Measurements from ENCODE around the gene TYMS.
A peak's percentile ranks its signal among the peaks of the same experiment; 100 is the strongest.

The TYMS gene

DNA sequence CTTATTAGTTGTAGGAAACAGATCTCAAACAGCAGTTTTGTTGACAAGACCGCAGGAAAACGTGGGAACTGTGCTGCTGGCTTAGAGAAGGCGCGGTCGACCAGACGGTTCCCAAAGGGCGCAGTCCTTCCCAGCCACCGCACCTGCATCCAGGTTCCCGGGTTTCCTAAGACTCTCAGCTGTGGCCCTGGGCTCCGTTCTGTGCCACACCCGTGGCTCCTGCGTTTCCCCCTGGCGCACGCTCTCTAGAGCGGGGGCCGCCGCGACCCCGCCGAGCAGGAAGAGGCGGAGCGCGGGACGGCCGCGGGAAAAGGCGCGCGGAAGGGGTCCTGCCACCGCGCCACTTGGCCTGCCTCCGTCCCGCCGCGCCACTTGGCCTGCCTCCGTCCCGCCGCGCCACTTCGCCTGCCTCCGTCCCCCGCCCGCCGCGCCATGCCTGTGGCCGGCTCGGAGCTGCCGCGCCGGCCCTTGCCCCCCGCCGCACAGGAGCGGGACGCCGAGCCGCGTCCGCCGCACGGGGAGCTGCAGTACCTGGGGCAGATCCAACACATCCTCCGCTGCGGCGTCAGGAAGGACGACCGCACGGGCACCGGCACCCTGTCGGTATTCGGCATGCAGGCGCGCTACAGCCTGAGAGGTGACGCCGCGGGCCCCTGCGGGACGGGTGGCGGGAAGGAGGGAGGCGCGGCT is at the start of gene TYMS:
TSS of gene TYMS (plus strand) at position 343 of the 690 bp plus-strand sequence. CDS start at position 433, 90 bp downstream.
- peak; percentile 99 for DNase-seq

DNA sequence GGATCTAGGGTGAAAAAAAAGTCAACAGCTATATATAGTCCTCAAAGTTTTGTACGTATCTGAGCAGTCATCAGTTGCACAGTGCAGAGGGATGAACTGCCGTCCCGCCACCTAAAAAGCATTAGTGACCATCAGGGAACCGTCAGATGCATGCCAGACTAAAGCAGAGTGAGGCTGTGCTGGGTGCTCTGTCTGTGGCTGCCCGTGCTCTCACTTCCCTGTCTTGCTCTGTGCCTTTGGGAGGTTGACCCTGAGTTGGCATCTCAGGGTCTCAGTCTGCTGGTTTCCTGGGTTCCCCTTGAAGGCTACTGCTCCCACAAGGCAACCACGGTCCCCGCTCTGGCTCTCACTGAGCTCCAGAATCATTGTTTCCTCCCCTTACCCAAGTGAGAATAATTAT is 49.5 kb upstream of the TYMS start:
- DNase-seq: no peak

DNA sequence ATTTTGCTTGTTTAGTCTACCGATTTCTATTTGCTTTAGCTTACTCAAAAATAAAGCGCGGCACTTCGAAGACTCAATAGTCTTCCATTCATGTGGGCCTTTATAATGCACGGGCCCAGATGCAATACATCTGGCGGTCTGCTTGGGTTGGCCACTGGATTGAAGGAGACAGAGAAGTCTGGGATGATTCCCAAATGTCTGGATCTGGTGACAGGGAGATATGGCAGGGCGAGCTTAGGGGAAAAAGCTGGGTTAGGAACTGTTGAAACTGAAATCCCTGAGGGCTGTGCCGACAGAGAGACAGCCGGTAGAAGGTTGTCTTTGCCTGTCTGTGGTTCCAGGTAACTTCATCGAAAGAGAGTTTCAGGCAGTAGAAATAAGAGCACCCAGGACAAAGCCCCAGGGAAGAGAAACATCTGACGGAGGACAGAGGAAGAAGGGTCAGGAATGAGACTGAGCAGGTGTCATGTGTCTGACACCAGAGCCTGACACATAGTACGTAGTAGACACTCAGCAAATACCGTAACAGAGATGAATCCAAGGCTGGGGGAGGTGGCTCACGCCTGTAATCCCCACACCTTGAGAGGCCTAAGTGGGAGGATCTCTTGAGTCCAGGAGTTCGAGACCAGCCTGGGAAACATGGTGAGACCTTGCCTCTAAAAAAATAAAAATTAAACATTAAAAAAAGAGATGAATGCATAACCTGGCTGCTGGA is 47.1 kb upstream of the TYMS start:
- no peak for DNase-seq

DNA sequence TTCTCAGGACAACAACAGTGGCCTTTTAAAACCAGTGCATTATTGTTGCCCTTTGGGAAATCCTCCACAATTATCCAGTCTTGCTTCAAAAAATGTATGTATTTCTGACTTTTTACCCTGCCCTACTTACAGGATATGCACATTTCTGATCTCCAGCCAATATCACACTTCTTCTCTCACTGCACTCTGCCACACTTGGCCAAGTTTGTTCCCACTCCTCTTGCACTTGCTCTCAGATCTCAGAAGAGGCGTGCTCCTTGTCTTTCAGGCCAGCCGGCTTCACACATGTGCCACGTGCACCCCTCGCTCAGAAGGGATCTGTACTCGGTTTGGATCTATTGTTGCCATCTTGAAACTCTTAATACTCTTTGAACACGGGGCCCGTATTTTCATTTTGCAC is 45.3 kb upstream of the TYMS start:
- no peak for DNase-seq

DNA sequence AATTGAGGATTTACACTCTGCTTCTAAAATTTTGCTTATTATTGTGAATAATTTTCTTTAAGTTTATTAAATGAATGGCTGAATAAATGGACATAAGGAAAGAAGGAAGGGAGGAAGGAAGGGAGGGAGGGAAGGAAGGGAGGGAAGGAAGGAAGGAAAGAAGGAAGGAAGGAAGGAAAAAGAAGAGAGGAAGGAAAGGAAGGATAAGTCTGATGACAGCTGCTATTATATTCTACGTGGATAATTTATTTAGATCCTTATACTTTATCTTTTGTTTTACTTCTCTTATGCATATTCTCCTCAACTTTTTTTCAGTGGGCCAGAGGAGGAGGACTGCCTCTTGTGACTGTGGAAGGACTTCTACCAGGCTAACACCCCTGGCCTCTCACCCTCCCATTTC is 43.3 kb upstream of the TYMS start:
- DNase-seq: no peak

DNA sequence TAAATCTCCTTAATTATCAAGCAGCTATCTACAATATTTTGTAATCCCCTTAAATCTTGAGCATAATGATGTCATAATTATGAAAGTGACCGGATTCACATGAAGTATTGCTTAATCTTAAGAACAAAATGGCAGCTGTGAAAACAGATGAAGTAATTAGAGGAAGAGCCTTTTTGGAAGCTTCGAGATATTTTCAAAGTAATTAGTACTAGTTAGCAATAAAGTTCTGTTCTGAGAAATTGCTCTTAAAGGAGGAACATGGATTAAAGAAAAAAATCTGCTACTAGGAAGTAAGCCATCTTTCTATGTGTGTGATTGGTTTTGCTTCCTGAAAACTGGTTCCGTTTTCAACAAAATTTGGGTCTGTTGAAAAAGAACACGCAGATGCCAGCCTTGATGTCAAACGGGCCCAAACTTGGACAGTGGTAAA is 42.3 kb upstream of the TYMS start:
- no peak for DNase-seq

DNA sequence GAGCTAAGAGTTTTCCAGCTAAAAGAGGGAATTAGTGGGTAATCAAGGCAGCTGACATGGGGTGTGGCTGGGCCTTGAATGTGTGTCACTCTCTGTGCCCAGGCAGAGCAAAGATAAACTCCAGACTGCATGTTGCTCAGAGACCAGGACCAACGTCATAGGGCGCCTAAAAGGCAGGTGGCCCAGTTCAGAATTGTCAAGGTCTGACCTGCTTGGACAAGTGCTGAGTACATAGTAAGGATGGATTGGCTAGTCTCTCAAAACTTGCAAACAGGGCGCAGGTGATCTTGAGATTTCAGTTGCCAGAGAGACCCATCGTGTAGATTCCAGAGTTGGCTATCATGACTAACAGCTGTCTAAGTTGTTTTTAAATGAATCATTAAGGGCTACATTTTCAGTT is 41.7 kb upstream of the TYMS start:
- DNase-seq: no peak

DNA sequence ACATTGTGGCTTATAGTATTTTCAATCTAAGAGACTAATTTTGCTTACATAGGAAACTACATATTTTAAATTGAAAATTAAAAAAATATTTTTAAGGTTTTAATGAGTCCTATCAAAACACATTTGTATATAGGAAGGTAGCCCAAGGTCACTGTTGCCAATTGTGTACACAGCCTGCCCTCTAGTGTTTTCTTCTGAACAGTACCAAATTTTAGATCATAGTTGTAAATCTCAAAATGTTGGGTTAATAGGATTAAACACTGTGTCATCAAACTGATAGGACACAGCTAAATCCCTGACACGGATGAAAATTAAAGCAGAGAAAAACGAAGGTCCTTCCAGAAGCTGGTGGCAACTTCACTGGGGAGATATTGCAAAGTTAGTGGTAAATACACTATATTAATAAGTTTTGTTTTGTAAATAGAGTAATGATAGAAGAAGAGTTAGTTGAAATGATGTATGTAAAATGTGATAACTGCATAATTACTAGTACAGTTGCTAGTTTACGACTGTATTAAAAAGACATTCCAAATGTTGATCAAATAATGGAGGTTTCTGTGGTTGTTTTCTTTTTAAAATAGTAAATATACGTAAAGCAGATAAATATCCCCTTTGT is 41.0 kb upstream of the TYMS start:
- peak; percentile 71 for DNase-seq

DNA sequence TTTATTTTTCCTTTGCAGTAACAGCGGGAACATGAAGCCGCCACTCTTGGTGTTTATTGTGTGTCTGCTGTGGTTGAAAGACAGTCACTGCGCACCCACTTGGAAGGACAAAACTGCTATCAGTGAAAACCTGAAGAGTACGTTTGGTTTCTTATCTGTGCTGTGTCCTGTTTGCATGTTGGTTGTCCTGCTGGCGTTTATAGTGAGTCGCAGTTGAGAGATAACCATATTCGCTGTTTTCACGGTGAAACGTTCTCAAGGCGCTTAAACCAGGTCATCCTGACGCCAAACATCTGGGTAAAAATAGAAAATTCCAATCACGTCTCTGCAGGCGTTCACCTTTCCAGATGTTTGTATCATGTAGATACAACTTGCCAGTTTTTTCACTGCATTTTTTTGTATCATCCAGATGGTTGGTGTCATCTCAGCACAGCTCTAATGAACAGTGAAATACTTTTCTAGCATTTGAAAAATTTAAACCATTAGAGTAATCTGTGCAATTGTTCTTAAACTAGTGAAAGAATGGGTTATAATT is 39.4 kb upstream of the TYMS start:
- DNase-seq: no peak

DNA sequence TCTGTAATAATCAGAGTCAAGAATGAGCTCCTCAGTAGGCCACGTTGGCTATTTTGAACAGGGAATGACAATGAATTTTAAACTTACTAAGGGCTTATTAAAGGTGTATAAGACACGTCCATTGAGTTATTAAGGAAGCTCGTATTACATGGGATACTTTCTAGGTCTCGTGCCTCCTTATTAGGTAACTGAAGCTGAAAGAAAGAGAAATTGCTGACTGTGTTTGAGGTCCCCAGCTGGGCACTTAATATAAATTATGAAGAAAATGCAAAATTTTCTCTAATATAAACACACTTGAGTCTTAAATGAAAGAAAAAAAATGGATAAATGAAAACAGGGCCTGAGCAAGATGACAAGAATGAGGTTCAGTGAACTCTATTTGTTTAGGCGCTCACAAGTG is 38.8 kb upstream of the TYMS start:
- no peak for DNase-seq

DNA sequence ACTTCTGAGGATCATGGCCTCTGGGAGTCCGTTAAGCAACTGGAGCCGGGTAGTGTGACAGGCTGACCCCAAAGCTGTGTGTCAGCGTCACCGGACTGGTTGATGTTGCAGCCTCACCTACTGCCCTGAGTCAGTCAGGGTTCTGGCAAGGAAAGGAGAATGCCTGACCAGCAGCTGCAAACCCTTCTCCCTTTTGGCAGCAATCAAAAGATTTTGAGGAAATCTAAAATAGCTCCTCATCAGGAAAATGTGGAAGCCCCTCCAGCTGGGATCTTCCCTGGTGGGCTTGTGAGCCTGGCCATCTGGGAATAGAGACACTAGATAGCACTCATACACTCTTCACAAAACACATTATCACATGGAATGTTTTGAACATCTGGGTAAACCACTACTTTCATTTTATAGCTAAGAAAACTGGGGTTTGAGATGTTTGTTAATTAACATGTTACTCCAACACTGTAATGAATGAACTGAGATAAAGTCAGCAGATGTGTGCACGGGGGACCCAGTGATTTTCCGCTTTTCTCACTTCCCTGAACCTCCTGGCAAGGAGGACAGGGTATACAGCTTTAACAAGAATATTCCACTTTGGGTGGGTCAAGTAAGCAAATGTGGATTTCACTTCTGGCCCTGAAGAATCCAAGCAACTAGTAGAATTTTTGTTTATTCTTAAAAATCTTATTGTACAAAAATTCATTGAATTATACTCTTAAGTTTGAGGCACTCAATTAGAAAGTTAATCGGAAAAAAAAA is 36.0 kb upstream of the TYMS start:
- no peak for DNase-seq

DNA sequence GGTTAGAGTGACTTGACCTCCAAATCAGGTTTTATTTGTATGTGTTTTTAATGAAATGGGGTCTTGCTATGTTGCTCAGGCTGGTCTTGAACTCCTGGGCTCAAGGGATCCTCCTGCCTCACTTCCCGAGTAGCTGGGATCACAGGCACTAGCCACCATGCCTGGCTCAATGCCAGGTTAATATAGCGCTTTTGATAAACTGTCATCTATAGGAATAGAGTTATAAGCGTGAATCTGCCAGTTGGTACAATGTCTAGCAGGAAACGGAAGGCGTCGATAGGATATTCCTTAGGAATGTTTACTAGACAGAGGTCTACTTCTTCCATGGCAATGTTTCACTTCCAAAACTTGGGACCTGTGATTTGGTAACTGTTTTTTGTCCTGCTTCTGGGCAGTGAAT is 35.2 kb upstream of the TYMS start:
- DNase-seq: no peak

DNA sequence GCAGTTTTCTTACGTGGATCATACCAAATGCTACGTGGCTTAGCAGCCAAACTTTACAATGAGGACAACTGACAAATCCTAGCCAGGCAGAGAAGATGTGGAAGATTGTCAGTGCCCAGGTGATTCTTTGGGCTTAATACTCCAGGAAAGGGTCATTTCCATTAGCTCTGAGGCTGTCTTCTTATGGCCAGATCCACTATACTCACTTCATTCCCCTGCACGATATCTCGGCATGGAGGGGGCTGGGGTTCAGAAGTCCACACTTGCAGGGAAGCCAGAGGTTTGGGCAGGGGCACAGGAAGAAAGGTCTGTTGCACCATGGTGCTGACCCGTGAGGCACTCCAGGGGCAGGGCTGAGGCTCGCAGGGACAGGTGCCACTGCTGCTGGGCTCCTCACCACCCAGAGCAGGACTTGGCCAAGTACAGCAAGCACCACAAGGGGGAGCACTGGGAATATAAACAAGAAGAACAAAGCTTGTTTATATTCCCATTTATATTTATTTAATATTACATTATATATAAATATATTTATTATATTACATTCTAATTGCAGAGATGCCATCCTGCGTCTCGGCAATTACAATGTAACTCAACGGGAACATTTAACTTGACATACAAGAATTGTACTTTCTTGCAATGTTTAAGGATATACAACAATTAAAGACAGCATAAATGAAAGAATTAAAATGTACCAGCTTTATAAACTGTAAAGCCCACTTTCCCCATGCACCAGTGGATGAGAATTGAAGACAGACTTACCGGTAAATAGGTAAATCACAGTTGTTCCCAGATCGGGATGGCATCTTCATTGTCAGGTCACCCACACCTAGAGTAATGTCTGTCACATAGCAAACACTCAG is 33.5 kb upstream of the TYMS start:
- peak; percentile 82 for DNase-seq

DNA sequence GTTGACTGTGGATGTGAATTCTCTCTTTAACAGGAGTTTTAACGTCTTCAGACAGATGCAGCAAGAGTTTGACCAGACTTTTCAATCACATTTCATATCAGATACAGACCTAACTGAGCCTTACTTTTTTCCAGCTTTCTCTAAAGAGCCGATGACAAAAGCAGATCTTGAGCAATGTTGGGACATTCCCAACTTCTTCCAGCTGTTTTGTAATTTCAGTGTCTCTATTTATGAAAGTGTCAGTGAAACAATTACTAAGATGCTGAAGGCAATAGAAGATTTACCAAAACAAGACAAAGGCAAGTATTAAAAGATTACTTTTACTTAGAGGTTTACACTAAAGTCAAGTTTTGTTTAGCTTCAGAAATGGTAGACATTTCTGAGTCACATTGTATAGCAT is 30.2 kb upstream of the TYMS start:
- no peak for DNase-seq

DNA sequence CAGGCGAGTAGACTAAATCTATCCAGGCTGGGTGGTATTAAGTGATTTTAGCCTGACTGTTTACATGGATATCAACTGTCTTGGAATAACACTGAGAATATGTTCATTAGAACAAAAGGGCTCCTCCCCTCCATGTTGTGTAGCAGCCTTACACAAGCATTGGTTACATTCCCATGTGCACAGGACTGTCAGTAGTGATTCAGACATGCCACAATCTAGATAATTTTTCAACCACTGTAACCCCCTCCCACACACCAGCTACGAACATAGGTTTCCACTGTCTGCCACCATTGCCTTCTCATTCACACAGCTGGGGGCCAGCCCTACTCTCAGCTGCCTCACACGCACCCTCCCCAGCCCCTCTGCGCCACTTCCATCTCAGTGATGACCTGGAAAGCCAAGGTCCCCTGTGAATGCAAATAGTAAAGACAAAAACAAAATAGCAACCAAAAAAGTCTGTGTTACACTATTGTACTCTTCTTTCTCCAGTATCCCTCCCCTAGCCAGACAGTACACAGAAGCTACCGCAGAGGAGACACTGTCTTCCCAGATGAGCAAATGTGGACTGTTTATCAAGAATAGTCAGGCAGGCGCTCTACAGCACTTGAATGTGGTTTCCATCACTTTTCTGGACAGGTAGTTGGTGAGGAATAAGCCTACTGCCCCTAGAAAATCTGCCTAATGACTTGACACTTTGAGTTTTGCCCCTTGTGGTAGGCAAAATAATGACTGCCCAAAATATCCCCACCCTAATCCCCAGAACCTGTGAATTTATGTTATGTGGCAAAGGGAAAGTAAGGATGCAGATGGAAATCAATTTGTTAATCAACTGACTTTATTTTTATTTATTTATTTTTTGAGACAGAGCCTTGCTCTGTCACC is 27.9 kb upstream of the TYMS start:
- no peak for DNase-seq

DNA sequence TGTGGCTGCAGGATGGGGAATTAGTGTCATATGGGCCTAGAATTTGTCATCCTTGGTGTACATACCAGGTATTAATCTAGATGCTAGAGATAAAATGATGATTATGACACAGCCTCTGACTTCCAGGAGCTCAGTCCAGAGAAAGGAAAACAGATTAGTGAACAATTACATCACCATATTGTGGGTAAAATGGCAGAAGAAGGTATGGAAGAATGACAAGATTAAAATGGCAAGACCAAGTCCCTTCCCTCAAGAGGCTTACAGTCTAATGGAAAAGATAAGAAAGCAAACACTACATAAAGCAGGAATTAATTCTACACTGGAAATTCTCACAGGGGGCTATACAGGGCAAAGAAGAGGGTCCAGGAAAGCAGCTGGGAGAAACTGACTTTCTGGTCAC is 25.9 kb upstream of the TYMS start:
- DNase-seq: no peak

DNA sequence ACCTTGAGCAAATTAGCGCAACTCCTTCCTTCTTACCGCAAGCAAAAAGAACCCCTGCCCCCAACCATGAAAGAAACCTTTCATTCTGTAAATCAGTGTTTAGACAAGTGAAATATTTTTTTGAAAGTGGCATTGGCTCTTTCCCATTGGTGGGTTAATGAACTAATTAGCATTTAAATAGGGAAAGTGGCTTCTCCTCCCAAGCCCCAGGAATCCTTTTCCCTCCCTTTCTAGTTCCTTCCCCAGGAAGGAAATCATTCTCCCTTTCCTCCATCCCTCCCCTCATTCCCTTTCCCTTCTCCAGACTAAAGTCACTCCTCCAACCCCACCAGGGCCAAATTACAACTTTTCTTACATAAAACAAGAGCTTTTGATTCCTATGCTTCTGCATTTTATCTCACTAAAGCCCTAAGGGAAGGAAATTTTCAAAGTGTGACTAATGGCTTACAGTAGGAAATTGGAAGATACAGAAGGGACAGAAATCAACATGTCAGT is 22.9 kb upstream of the TYMS start:
- no peak for DNase-seq

DNA sequence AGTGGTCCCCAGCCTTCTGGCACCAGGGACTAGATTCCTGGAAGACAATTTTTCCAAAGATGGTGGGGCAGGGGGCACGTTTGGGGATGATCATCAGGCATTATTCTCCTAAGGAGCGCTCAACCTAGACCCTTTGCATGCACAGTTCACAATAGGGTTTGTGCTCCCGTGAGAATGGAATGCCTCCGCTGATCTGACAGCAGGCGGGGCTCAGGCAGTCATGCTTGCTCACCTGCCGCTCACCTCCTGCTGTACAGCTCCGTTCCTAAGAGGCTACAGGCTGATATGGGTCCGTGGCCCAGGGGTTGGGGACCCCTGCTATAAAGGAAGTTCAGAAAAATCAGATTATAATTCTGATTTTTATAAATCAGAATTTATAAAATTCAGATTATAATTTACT is 22.3 kb upstream of the TYMS start:
- peak; percentile 53 for DNase-seq

DNA sequence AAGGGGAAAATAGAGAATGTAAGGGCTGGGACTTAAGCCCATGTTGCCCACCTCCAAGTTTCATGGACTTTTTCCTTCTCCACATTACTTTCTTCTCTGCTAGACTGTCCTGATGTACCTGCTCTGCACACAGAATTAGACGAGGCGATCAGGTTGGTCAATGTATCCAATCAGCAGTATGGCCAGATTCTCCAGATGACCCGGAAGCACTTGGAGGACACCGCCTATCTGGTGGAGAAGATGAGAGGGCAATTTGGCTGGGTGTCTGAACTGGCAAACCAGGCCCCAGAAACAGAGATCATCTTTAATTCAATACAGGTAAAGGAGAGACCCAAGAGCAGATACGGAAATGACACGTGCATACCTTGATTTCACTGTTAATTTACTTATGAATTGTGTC is 16.2 kb upstream of the TYMS start:
- DNase-seq: no peak

DNA sequence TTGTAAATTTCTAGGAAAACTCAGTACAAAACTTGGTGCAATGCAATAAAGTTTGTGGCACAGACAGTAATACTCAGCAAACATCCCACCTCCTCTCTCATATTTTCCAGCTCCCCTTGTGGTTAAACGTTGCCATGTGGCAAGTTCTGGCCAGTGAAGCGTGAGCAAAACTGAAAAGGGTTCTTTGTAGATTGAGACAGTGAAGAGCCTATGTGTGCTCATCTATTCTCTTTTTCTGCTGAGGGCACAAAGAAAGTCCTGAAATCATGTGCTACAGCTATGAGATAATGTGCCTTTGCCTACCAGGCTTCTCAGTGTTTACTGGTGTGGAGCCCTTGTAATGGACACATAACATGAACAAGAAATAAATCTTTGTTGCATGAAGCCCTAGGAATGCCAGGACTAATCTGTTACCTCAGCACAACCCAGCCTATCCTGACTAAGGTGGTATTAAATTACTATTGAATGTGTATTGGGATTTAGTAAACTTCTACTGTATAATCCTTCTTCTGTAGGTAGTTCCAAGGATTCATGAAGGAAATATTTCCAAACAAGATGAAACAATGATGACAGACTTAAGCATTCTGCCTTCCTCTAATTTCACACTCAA is 13.0 kb upstream of the TYMS start:
- DNase-seq: peak; percentile 33

DNA sequence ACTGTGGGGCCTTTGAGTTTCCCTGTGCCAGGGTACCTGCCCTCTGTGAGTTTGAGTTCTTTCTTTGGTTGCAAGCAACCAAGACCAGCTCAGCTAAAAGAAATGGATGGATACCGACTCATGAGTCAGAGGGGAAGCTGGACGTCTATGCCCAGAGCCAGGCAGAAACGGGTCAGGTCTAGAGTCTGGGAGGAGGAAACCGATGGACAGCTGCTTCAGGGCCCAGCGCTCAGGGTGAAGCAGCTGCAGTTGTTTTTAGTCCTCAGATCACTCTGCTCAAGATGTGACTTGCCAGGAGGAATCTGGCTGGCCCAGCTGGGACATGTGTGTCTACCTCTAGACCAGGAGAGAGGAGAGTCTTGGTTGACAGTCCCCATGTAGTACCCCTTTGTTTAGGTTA is 10.1 kb upstream of the TYMS start:
- no peak for DNase-seq
